HFF-Myc (cell line): ENCODE data around the gene NMNAT2.

Experiments
- DNase-seq: peaks from one replicate; pipeline ENCODE4 v3.0.0-alpha.2; 2011; ENCODE audit warnings: low read depth; ENCODE audit errors: extremely low read depth
- H3K4me3 ChIP-seq: replicated peaks from 2 replicates; pipeline ENCODE4 v1.5.1; 2011; ENCODE audit warnings: low read depth, mild to moderate bottlenecking, control low read depth, low read length
- CTCF ChIP-seq: IDR thresholded peaks from 2 replicates; pipeline ENCODE4 v1.5.1; 2012; ENCODE audit warnings: mild to moderate bottlenecking, low read depth, low read length, control low read depth; ENCODE audit errors: missing control alignments

NMNAT2 gene

GRCh38 chr1:183313063-183313462 lies 105.1 kb downstream of the NMNAT2 start:
- TF ChIP-seq CTCF: no peak
- H3K4me3 ChIP-seq: no peak overlapping the region
- DNase-seq: no peak

- no peak for TF ChIP-seq CTCF
- H3K4me3 ChIP-seq: no peak overlapping the region
- DNase-seq: no peak
Measured at GRCh38 chr1:183310753-183311479, 107.3 kb downstream of the NMNAT2 start.

GRCh38 chr1:183308719-183309118 lies 109.5 kb downstream of the NMNAT2 start:
- no peak overlapping the region for H3K4me3 ChIP-seq
- TF ChIP-seq CTCF: no peak
- no peak for DNase-seq

- DNase-seq: no peak
- peak; percentile 24 for TF ChIP-seq CTCF
- H3K4me3 ChIP-seq: no peak overlapping the region
Measured at GRCh38 chr1:183306317-183307042, 111.7 kb downstream of the NMNAT2 start.

GRCh38 chr1:183304440-183305107 lies 113.6 kb downstream of the NMNAT2 start:
- no peak for TF ChIP-seq CTCF
- DNase-seq: no peak
- no peak overlapping the region for H3K4me3 ChIP-seq

- no peak for TF ChIP-seq CTCF
- DNase-seq: no peak
- H3K4me3 ChIP-seq: no peak overlapping the region
Measured at GRCh38 chr1:183303901-183304300, 114.3 kb downstream of the NMNAT2 start.
